ENCODE measurements around the gene MAGI2. TPM values are rescaled to one million over a fixed set of nuclear protein-coding genes. Genes with fewer than 3 reads are reported as not detected.

The MAGI2 gene
- polyA plus RNA-seq, 4 donors = 0.22 to 2.1 (median 1.5) TPM

- 77 to 85% (median 81%) methylated on average over 9 of the region's 9 CpGs for WGBS, 3 donors
- Histone ChIP-seq H3K4me1 (ENCODE audit: control insufficient read depth in 3 of 3, insufficient read depth in 2 of 3, low read depth in 1 of 3, low read length in 2 of 3) (no peaks in the 10 kb centered on the region), H3K36me3 (ENCODE audit: control insufficient read depth in 3 of 3, insufficient read depth in 2 of 3, low read depth in 1 of 3, low read length in 3 of 3) (no peaks in the 10 kb centered on the region), H3K27me3 (ENCODE audit: control insufficient read depth in 3 of 3, insufficient read depth in 3 of 3, low read length in 3 of 3) (no peaks in the 10 kb centered on the region), H3K9me3 (ENCODE audit: control insufficient read depth in 2 of 2, insufficient read depth in 1 of 2, low read depth in 1 of 2, low read length in 1 of 2) (no peaks in the 10 kb centered on the region), H3K4me3 (ENCODE audit: low read depth in 1 of 3, low read length in 3 of 3) (no peak overlapping the region), H3K27ac (ENCODE audit: low read depth in 1 of 3, low read length in 2 of 3) (no peak overlapping the region)
- no peak for DNase-seq
- no peak for FAIRE-seq
Observed at GRCh38 chr7:78141522-78142281, 1311.8 kb downstream of the MAGI2 start.

- WGBS, 3 donors = 63 to 90% (median 77%) methylated on average over 2 of the region's 2 CpGs
- FAIRE-seq (no peak), DNase-seq (no peak)
Observed at GRCh38 chr7:78140109-78140508, 1313.4 kb downstream of the MAGI2 start.

GRCh38 chr7:78139335-78139734 is 1314.1 kb downstream of the MAGI2 start:
- Histone ChIP-seq H3K4me3 (ENCODE audit: low read depth in 1 of 3, low read length in 3 of 3) (no peak overlapping the region), H3K9me3 (ENCODE audit: control insufficient read depth in 2 of 2, insufficient read depth in 1 of 2, low read depth in 1 of 2, low read length in 1 of 2) (no peaks in the 10 kb centered on the region), H3K27ac (ENCODE audit: low read depth in 1 of 3, low read length in 2 of 3) (no peak overlapping the region), H3K4me1 (ENCODE audit: control insufficient read depth in 3 of 3, insufficient read depth in 2 of 3, low read depth in 1 of 3, low read length in 2 of 3) (no peaks in the 10 kb centered on the region), H3K27me3 (ENCODE audit: control insufficient read depth in 3 of 3, insufficient read depth in 3 of 3, low read length in 3 of 3) (no peaks in the 10 kb centered on the region), H3K36me3 (ENCODE audit: control insufficient read depth in 3 of 3, insufficient read depth in 2 of 3, low read depth in 1 of 3, low read length in 3 of 3) (no peaks in the 10 kb centered on the region)
- FAIRE-seq (no peak), DNase-seq (no peak)
- WGBS, 3 donors = 53 to 70% (median 66%) methylated on average over 3 of the region's 3 CpGs

More at GRCh38 chr7:78140109-78140508, 1313.4 kb downstream of the MAGI2 start:
- no peak overlapping the region for H3K27ac ChIP-seq (ENCODE audit: low read depth in 1 of 3, low read length in 2 of 3)
- H3K9me3 ChIP-seq (ENCODE audit: control insufficient read depth in 2 of 2, insufficient read depth in 1 of 2, low read depth in 1 of 2, low read length in 1 of 2) = no peaks in the 10 kb centered on the region
- no peak overlapping the region for H3K4me3 ChIP-seq (ENCODE audit: low read depth in 1 of 3, low read length in 3 of 3)
- H3K4me1 ChIP-seq (ENCODE audit: control insufficient read depth in 3 of 3, insufficient read depth in 2 of 3, low read depth in 1 of 3, low read length in 2 of 3) = no peaks in the 10 kb centered on the region
- H3K27me3 ChIP-seq (ENCODE audit: control insufficient read depth in 3 of 3, insufficient read depth in 3 of 3, low read length in 3 of 3) = no peaks in the 10 kb centered on the region
- no peaks in the 10 kb centered on the region for H3K36me3 ChIP-seq (ENCODE audit: control insufficient read depth in 3 of 3, insufficient read depth in 2 of 3, low read depth in 1 of 3, low read length in 3 of 3)

GRCh38 chr7:78134774-78135173 is 1318.7 kb downstream of the MAGI2 start:
- H3K9me3 ChIP-seq (ENCODE audit: control insufficient read depth in 2 of 2, insufficient read depth in 1 of 2, low read depth in 1 of 2, low read length in 1 of 2) = no peaks in the 10 kb centered on the region
- no peaks in the 10 kb centered on the region for H3K27me3 ChIP-seq (ENCODE audit: control insufficient read depth in 3 of 3, insufficient read depth in 3 of 3, low read length in 3 of 3)
- H3K27ac ChIP-seq (ENCODE audit: low read depth in 1 of 3, low read length in 2 of 3) = no peak overlapping the region
- no peaks in the 10 kb centered on the region for H3K36me3 ChIP-seq (ENCODE audit: control insufficient read depth in 3 of 3, insufficient read depth in 2 of 3, low read depth in 1 of 3, low read length in 3 of 3)
- WGBS, 3 donors = 79 to 88% (median 87%) methylated on average over 11 of the region's 11 CpGs
- FAIRE-seq (no peak), DNase-seq (no peak)
- no peak overlapping the region for H3K4me3 ChIP-seq (ENCODE audit: low read depth in 1 of 3, low read length in 3 of 3)
- no peaks in the 10 kb centered on the region for H3K4me1 ChIP-seq (ENCODE audit: control insufficient read depth in 3 of 3, insufficient read depth in 2 of 3, low read depth in 1 of 3, low read length in 2 of 3)

- FAIRE-seq = no peak
- Histone ChIP-seq H3K9me3 (ENCODE audit: control insufficient read depth in 2 of 2, insufficient read depth in 1 of 2, low read depth in 1 of 2, low read length in 1 of 2) (no peaks in the 10 kb centered on the region), H3K4me1 (ENCODE audit: control insufficient read depth in 3 of 3, insufficient read depth in 2 of 3, low read depth in 1 of 3, low read length in 2 of 3) (no peaks in the 10 kb centered on the region), H3K27ac (ENCODE audit: low read depth in 1 of 3, low read length in 2 of 3) (no peak overlapping the region), H3K36me3 (ENCODE audit: control insufficient read depth in 3 of 3, insufficient read depth in 2 of 3, low read depth in 1 of 3, low read length in 3 of 3) (no peaks in the 10 kb centered on the region), H3K27me3 (ENCODE audit: control insufficient read depth in 3 of 3, insufficient read depth in 3 of 3, low read length in 3 of 3) (no peaks in the 10 kb centered on the region), H3K4me3 (ENCODE audit: low read depth in 1 of 3, low read length in 3 of 3) (no peak overlapping the region)
- WGBS, 3 donors = 30 to 50% (median 36%) methylated on average over 2 of the region's 2 CpGs
- peak; percentile 2 to 15 for DNase-seq
Observed at GRCh38 chr7:78134256-78134655, 1319.2 kb downstream of the MAGI2 start.

GRCh38 chr7:78130446-78131215 is 1322.8 kb downstream of the MAGI2 start:
- Histone ChIP-seq H3K27ac (ENCODE audit: low read depth in 1 of 3, low read length in 2 of 3) (no peak overlapping the region), H3K4me1 (ENCODE audit: control insufficient read depth in 3 of 3, insufficient read depth in 2 of 3, low read depth in 1 of 3, low read length in 2 of 3) (no peaks in the 10 kb centered on the region), H3K4me3 (ENCODE audit: low read depth in 1 of 3, low read length in 3 of 3) (no peak overlapping the region), H3K9me3 (ENCODE audit: control insufficient read depth in 2 of 2, insufficient read depth in 1 of 2, low read depth in 1 of 2, low read length in 1 of 2) (no peaks in the 10 kb centered on the region), H3K27me3 (ENCODE audit: control insufficient read depth in 3 of 3, insufficient read depth in 3 of 3, low read length in 3 of 3) (peaks cover 0 to 3% (median 0%) of the 10 kb centered on the region in 3 donors), H3K36me3 (ENCODE audit: control insufficient read depth in 3 of 3, insufficient read depth in 2 of 3, low read depth in 1 of 3, low read length in 3 of 3) (no peaks in the 10 kb centered on the region)
- FAIRE-seq = no peak
- 59 to 78% (median 64%) methylated on average over 5 of the region's 5 CpGs for WGBS, 3 donors
- no peak for DNase-seq

GRCh38 chr7:78129865-78130264 is 1323.6 kb downstream of the MAGI2 start:
- peaks cover 0 to 3% (median 0%) of the 10 kb centered on the region in 3 donors for H3K27me3 ChIP-seq (ENCODE audit: control insufficient read depth in 3 of 3, insufficient read depth in 3 of 3, low read length in 3 of 3)
- FAIRE-seq = no peak
- 59 to 77% (median 70%) methylated on average over 4 of the region's 4 CpGs for WGBS, 3 donors
- no peak for DNase-seq
- no peaks in the 10 kb centered on the region for H3K9me3 ChIP-seq (ENCODE audit: control insufficient read depth in 2 of 2, insufficient read depth in 1 of 2, low read depth in 1 of 2, low read length in 1 of 2)
- H3K4me3 ChIP-seq (ENCODE audit: low read depth in 1 of 3, low read length in 3 of 3) = no peak overlapping the region
- H3K4me1 ChIP-seq (ENCODE audit: control insufficient read depth in 3 of 3, insufficient read depth in 2 of 3, low read depth in 1 of 3, low read length in 2 of 3) = no peaks in the 10 kb centered on the region
- H3K36me3 ChIP-seq (ENCODE audit: control insufficient read depth in 3 of 3, insufficient read depth in 2 of 3, low read depth in 1 of 3, low read length in 3 of 3) = no peaks in the 10 kb centered on the region
- no peak overlapping the region for H3K27ac ChIP-seq (ENCODE audit: low read depth in 1 of 3, low read length in 2 of 3)

GRCh38 chr7:78127009-78127408 is 1326.5 kb downstream of the MAGI2 start:
- no peaks in the 10 kb centered on the region for H3K36me3 ChIP-seq (ENCODE audit: control insufficient read depth in 3 of 3, insufficient read depth in 2 of 3, low read depth in 1 of 3, low read length in 3 of 3)
- no peak for FAIRE-seq

More at GRCh38 chr7:78127009-78127408, 1326.5 kb downstream of the MAGI2 start:
- WGBS, 3 donors = 76 to 79% (median 76%) methylated on average over 7 of the region's 7 CpGs
- Histone ChIP-seq H3K9me3 (ENCODE audit: control insufficient read depth in 2 of 2, insufficient read depth in 1 of 2, low read depth in 1 of 2, low read length in 1 of 2) (no peaks in the 10 kb centered on the region), H3K27me3 (ENCODE audit: control insufficient read depth in 3 of 3, insufficient read depth in 3 of 3, low read length in 3 of 3) (peaks cover 0 to 3% (median 0%) of the 10 kb centered on the region in 3 donors), H3K4me1 (ENCODE audit: control insufficient read depth in 3 of 3, insufficient read depth in 2 of 3, low read depth in 1 of 3, low read length in 2 of 3) (no peaks in the 10 kb centered on the region), H3K4me3 (ENCODE audit: low read depth in 1 of 3, low read length in 3 of 3) (no peak overlapping the region), H3K27ac (ENCODE audit: low read depth in 1 of 3, low read length in 2 of 3) (no peak overlapping the region)
- no peak for DNase-seq
